ENCODE measurements around the gene SYNE2.

The SYNE2 gene

DNA sequence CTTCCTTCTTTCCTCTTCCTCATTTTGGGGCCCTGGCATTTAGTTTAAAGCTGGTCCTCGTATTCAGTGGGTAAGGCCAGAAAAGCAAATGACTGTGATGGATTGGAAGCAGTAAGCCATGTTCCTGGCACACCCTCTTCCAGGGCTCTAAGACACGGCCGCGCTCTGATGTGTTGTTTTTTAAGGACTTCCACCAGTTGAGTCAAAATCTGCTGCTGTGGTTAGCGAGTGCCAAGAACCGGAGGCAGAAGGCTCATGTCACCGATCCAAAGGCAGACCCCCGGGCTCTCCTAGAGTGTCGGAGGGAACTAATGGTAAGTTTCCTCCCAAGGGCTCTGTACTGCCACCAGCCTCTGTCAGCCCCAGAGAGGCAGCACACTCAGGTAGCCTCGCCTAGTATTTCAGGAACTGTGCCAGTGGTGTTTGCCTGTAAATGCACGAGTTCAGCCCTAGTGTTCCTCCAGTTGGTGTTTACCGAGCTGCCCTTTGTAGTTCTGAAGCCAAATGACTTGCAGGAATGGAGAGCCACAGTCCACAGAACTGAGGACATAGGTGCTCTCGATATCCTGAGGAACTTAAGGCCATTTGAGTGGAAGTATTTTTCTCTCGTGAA, 368.7 kb downstream of the SYNE2 start:
- TF ChIP-seq, protein P1, sequence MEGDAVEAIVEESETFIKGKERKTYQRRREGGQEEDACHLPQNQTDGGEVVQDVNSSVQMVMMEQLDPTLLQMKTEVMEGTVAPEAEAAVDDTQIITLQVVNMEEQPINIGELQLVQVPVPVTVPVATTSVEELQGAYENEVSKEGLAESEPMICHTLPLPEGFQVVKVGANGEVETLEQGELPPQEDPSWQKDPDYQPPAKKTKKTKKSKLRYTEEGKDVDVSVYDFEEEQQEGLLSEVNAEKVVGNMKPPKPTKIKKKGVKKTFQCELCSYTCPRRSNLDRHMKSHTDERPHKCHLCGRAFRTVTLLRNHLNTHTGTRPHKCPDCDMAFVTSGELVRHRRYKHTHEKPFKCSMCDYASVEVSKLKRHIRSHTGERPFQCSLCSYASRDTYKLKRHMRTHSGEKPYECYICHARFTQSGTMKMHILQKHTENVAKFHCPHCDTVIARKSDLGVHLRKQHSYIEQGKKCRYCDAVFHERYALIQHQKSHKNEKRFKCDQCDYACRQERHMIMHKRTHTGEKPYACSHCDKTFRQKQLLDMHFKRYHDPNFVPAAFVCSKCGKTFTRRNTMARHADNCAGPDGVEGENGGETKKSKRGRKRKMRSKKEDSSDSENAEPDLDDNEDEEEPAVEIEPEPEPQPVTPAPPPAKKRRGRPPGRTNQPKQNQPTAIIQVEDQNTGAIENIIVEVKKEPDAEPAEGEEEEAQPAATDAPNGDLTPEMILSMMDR (IDR thresholded peaks at IDR 0.05) = no peak
- Histone ChIP-seq H3K4me3 (ENCODE audit: low read depth, low read length) (no peak overlapping the region), H3K4me2 (ENCODE audit: low read length) (no peak overlapping the region), H3K4me1 (peaks cover 6% of the 10 kb centered on the region), H3K9me3 (ENCODE audit: control insufficient read depth, low read length) (no peaks in the 10 kb centered on the region), H3K9ac (no peak overlapping the region), H3K27me3 (ENCODE audit: control insufficient read depth, insufficient read depth, low read length) (no peaks in the 10 kb centered on the region), H3K79me2 (no peaks in the 10 kb centered on the region), H2AFZ (no peak overlapping the region), H3K27ac (no peak overlapping the region), H3K36me3 (ENCODE audit: control insufficient read depth, insufficient read depth, low read length) (no peaks in the 10 kb centered on the region)

DNA sequence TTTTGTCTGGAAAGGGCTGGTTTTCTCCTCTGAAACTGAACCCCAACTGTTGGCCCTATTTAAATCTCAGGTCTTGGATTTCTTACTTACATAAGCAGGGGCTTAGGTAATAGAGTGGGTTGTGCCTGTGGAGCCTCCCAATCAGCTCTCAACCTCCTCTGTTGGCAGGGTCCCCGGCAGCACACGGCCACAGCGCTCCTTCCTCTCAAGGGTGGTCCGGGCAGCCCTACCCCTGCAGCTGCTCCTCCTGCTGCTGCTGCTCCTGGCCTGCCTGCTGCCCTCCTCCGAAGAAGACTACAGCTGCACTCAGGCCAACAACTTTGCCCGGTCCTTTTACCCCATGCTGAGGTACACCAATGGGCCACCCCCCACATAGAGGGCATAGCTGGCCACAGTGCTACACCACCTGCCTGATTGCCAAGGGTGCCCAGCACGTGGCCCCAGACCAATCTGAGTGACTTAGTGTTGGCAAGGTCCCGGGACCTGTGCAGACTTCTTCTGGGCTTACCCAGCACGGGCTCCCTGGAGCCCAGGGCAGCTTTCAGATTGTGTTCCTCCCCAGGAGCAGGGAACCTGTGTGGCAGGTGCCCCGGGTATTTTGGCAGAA, 372.4 kb downstream of the SYNE2 start:
- no peak overlapping the region for H3K4me2 ChIP-seq (ENCODE audit: low read length)
- no peak overlapping the region for H3K9ac ChIP-seq
- H3K79me2 ChIP-seq = no peaks in the 10 kb centered on the region
- H3K27ac ChIP-seq = no peak overlapping the region
- H3K27me3 ChIP-seq (ENCODE audit: control insufficient read depth, insufficient read depth, low read length) = no peaks in the 10 kb centered on the region
- H3K4me1 ChIP-seq = no peaks in the 10 kb centered on the region
- no peaks in the 10 kb centered on the region for H3K9me3 ChIP-seq (ENCODE audit: control insufficient read depth, low read length)
- no peaks in the 10 kb centered on the region for H3K36me3 ChIP-seq (ENCODE audit: control insufficient read depth, insufficient read depth, low read length)
- no peak overlapping the region for H2AFZ ChIP-seq
- TF ChIP-seq, protein P1 (IDR thresholded peaks at IDR 0.05) = no peak
- H3K4me3 ChIP-seq (ENCODE audit: low read depth, low read length) = no peak overlapping the region

DNA sequence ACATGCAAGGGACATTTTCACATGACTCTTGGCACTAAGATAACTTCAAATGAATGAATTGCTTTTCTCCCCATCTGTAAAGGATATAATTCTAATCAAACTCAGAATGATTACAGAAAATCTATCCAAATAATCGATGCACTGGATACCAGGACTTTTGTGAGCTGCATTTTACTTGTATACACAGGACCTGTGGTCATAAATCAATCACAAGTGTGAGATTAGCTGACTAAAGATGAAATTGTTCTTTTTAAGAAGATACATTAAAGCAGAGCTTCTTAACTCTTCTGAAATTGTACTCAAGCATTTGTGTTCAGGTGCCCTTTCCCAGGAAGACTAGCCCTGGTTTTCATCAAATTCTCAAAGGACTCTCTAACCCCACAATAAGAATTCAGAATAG, 375.1 kb downstream of the SYNE2 start:
- Histone ChIP-seq H2AFZ (no peak overlapping the region), H3K9ac (no peak overlapping the region), H3K79me2 (no peaks in the 10 kb centered on the region), H3K27ac (no peak overlapping the region), H3K4me2 (ENCODE audit: low read length) (no peak overlapping the region), H3K27me3 (ENCODE audit: control insufficient read depth, insufficient read depth, low read length) (no peaks in the 10 kb centered on the region), H3K36me3 (ENCODE audit: control insufficient read depth, insufficient read depth, low read length) (no peaks in the 10 kb centered on the region), H3K4me1 (no peaks in the 10 kb centered on the region), H3K9me3 (ENCODE audit: control insufficient read depth, low read length) (no peaks in the 10 kb centered on the region), H3K4me3 (ENCODE audit: low read depth, low read length) (no peak overlapping the region)
- TF ChIP-seq, protein P1 (IDR thresholded peaks at IDR 0.05) = no peak

DNA sequence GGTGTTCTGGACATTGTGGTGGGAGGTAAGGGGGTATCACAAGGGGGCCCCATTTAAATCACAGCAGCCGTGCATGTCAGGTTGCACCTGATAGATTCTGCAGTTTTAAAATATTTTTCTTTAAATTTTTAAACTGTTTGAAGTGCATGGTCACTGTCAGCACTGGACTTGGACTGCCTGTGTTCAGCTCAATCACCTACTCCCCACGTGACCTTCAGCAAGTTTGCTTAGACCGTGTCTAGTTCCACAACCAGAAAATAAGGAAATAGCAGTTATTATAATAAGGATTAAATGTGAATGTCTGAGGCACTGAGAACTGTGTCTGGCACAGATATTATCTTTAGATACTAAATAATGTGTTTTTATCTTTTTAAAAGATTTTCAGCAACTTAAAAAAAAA, 376.7 kb downstream of the SYNE2 start:
- Histone ChIP-seq H3K9me3 (ENCODE audit: control insufficient read depth, low read length) (no peaks in the 10 kb centered on the region), H3K4me3 (ENCODE audit: low read depth, low read length) (no peak overlapping the region), H3K27me3 (ENCODE audit: control insufficient read depth, insufficient read depth, low read length) (no peaks in the 10 kb centered on the region), H3K9ac (no peak overlapping the region), H3K4me1 (no peaks in the 10 kb centered on the region), H3K36me3 (ENCODE audit: control insufficient read depth, insufficient read depth, low read length) (no peaks in the 10 kb centered on the region), H3K4me2 (ENCODE audit: low read length) (no peak overlapping the region), H2AFZ (no peak overlapping the region), H3K79me2 (no peaks in the 10 kb centered on the region), H3K27ac (no peak overlapping the region)
- TF ChIP-seq, protein P1 (IDR thresholded peaks at IDR 0.05) = no peak
